Uterus (tissue), 4 donors: ENCODE results near the gene LMAN2. TPM values are rescaled to one million over a fixed set of nuclear protein-coding genes. Genes with fewer than 3 reads are reported as not detected.

Experiments used
- DNase-seq, 2 donors: peaks; one replicate each; pipeline ENCODE4 v3.0.0-alpha.2; 2019 to 2020
- H3K27ac ChIP-seq, 2 donors: fragments of 200-600 bp; sonication (generic); 1 replicate in 1 of 2; 2 replicates in 1 of 2; pipeline ENCODE4 v1.5.1; 2016 to 2018
- H3K27me3 ChIP-seq, 2 donors: fragments of 200-600 bp; sonication (generic); one replicate each; pipeline ENCODE4 v1.5.1; 2018 to 2019; ENCODE audit warnings: control low read depth in 1 of 2
- H3K36me3 ChIP-seq, 2 donors: fragments of 200-600 bp; sonication (generic); one replicate each; pipeline ENCODE4 v1.5.1; 2019; ENCODE audit warnings: control low read depth in 1 of 2
- H3K4me1 ChIP-seq, 2 donors: fragments of 200-600 bp; sonication (generic); one replicate each; pipeline ENCODE4 v1.5.1; 2018 to 2019; ENCODE audit warnings: control low read depth in 1 of 2
- H3K4me3 ChIP-seq, 2 donors: fragments of 200-600 bp; sonication (generic); 1 replicate in 1 of 2; 2 replicates in 1 of 2; pipeline ENCODE4 v1.5.1; 2018 to 2019; ENCODE audit warnings: mild to moderate bottlenecking in 1 of 2
- H3K9me3 ChIP-seq, 2 donors: fragments of 200-600 bp; sonication (generic); one replicate each; pipeline ENCODE4 v1.5.1; 2019; ENCODE audit warnings: control low read depth in 1 of 2
- CTCF ChIP-seq, 4 experiments: fragments of 200-600 bp in 2 of 4; fragments of 450-650 bp in 2 of 4; sonication (generic) in 2 of 4; IDR thresholded peaks; one replicate each; pipeline ENCODE4 v1.5.1; 2016 to 2019; ENCODE audit warnings: antibody characterized with exemption in 4 of 4, mild to moderate bottlenecking in 2 of 4, moderate library complexity in 1 of 4
- POLR2A ChIP-seq, 2 donors: fragments of 450-650 bp; IDR thresholded peaks; one replicate each; pipeline ENCODE4 v1.6.1; 2016; ENCODE audit warnings: antibody characterized with exemption in 2 of 2, mild to moderate bottlenecking in 1 of 2, moderate library complexity in 1 of 2
- intact Hi-C: fragments of 100-400 bp; cut with DNase I; formaldehyde crosslinking; loops from one replicate; pipeline ENCODE4 v1.15.1; 2023; ENCODE audit warnings: low total_unique reads
- total RNA-seq, 4 donors: library from RNA; depleted of rRNA in 3 of 4; stranded (reverse); fragments of >200 nt in 3 of 4; gene quantifications; one replicate each; pipeline versions ENCODE4 v1.1.0 to v1.2.4, GENCODE V29; 2014 to 2023
- donor health status: DM: yes; HTN: yes; CAD: no.

Gene LMAN2
- total RNA-seq, 4 donors from 2014 or later: 83.2 to 210 (median 170) TPM

DNA sequence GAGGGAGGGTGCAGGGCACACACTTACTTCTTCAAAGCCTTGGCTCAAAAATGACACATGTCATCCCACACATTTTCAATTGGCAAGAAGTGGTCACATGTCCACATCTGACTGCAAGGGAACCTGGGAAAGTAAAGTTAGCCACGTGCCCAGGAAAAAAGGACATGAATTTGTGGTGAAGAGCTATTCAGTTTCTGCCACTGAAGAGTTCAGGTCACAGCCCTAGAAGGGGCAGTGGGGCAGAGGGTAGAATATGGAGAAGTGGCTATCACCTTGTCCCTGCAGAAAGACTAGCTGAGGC, 4.3 kb upstream of the LMAN2 start:
- no peak overlapping the region for H3K4me3 ChIP-seq
- H3K27ac ChIP-seq: no peak overlapping the region
- intact Hi-C loops: no loop called here
- no peaks in the 10 kb centered on the region for H3K27me3 ChIP-seq
- H3K36me3 ChIP-seq: no peaks in the 10 kb centered on the region
- DNase-seq: no peak
- no peak for TF ChIP-seq CTCF (IDR thresholded peaks at IDR 0.05)
- TF ChIP-seq POLR2A (IDR thresholded peaks at IDR 0.05): no peak
- H3K9me3 ChIP-seq: no peaks in the 10 kb centered on the region
- peaks cover 0 to 6% of the 10 kb centered on the region in 2 donors for H3K4me1 ChIP-seq

GRCh38 chr5:177355162-177355867, 3.8 kb upstream of the LMAN2 start:
- Histone ChIP-seq H3K4me1 (peaks cover 5 to 6% of the 10 kb centered on the region in 2 donors), H3K4me3 (no peak overlapping the region), H3K27me3 (no peaks in the 10 kb centered on the region), H3K9me3 (no peaks in the 10 kb centered on the region), H3K36me3 (no peaks in the 10 kb centered on the region), H3K27ac (no peak overlapping the region)
- TF ChIP-seq CTCF (IDR thresholded peaks at IDR 0.05) (no peak), POLR2A (IDR thresholded peaks at IDR 0.05) (no peak)
- DNase-seq: no peak
- intact Hi-C loops: no loop called here

GRCh38 chr5:177354711-177355110, 3.2 kb upstream of the LMAN2 start:
- intact Hi-C loops: no loop called here
- DNase-seq: no peak
- Histone ChIP-seq H3K4me1 (peaks cover 6 to 9% of the 10 kb centered on the region in 2 donors), H3K9me3 (no peaks in the 10 kb centered on the region), H3K36me3 (no peaks in the 10 kb centered on the region), H3K27ac (no peak overlapping the region), H3K4me3 (no peak overlapping the region), H3K27me3 (no peaks in the 10 kb centered on the region)
- TF ChIP-seq POLR2A (IDR thresholded peaks at IDR 0.05) (no peak), CTCF (IDR thresholded peaks at IDR 0.05) (no peak)

DNA sequence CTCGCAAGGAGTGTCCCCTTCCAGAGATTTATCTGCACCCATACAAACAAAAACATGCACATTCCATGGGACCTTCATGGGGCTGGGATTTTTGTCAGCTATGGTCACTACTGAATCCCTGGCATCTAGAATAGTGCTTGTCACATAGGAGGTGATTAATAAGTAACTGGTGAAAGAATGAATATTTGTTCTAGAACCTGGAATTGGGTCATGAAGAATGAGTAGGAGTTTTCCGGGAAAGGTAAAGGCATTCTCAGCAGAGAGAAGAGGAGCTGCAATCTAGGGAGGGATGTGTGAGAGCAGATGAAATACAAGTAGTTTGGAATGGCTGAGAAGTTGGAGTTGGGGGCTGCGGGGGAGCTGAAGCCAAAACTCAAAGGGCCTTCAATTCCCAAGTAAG, 2.8 kb upstream of the LMAN2 start:
- intact Hi-C loops: no loop called here
- Histone ChIP-seq H3K27ac (no peak overlapping the region), H3K4me3 (no peak overlapping the region)

GRCh38 chr5:177353093-177353492, 1.6 kb upstream of the LMAN2 start:
- no peaks in the 10 kb centered on the region for H3K36me3 ChIP-seq
- H3K27me3 ChIP-seq: no peaks in the 10 kb centered on the region
- no peak overlapping the region for H3K4me3 ChIP-seq
- no peak overlapping the region for H3K27ac ChIP-seq
- DNase-seq: no peak
- peaks cover 6 to 9% of the 10 kb centered on the region in 2 donors for H3K4me1 ChIP-seq
- intact Hi-C loops: no loop called here
- TF ChIP-seq CTCF (IDR thresholded peaks at IDR 0.05): no peak
- TF ChIP-seq POLR2A (IDR thresholded peaks at IDR 0.05): no peak
- H3K9me3 ChIP-seq: no peaks in the 10 kb centered on the region

More for the DNA sequence above, 2.8 kb upstream of the LMAN2 start:
- H3K4me1 ChIP-seq: peaks cover 6 to 9% of the 10 kb centered on the region in 2 donors
- no peak for TF ChIP-seq CTCF (IDR thresholded peaks at IDR 0.05)
- TF ChIP-seq POLR2A (IDR thresholded peaks at IDR 0.05): no peak
- no peak for DNase-seq
- no peaks in the 10 kb centered on the region for H3K9me3 ChIP-seq
- no peaks in the 10 kb centered on the region for H3K36me3 ChIP-seq
- H3K27me3 ChIP-seq: no peaks in the 10 kb centered on the region
